Hematopoietic multipotent progenitor cell treated with erythropoietin and hydrocortisone succinate and interleukin-3 and kit ligand, for 6 days (in vitro differentiated cells): ENCODE data around the gene ZNF544.
"Not testable (repeated sequence)": the region's sequence is repeated elsewhere in the genome, so short reads cannot be mapped to it uniquely, and the experiment has no call there.

Source experiments
- DNase-seq: peaks from one replicate; pipeline ENCODE4 v3.0.0-alpha.2; 2015

ZNF544 gene

GRCh38 chr19:58305932-58306323 lies 77.2 kb downstream of the ZNF544 start:
- no peak for DNase-seq

GRCh38 chr19:58307736-58308135 lies 79.0 kb downstream of the ZNF544 start:
- DNase-seq: no peak

GRCh38 chr19:58310685-58311084 lies 82.0 kb downstream of the ZNF544 start:
- not testable (repeated sequence) for DNase-seq

- DNase-seq: no peak
Observed at GRCh38 chr19:58311345-58311865, 82.7 kb downstream of the ZNF544 start.
